Measurements from ENCODE around the gene FOXN3.

Gene FOXN3

GRCh38 chr14:89330236-89331002 lies 86.6 kb downstream of the FOXN3 start:
- DNase-seq: peak; percentile 66

DNA sequence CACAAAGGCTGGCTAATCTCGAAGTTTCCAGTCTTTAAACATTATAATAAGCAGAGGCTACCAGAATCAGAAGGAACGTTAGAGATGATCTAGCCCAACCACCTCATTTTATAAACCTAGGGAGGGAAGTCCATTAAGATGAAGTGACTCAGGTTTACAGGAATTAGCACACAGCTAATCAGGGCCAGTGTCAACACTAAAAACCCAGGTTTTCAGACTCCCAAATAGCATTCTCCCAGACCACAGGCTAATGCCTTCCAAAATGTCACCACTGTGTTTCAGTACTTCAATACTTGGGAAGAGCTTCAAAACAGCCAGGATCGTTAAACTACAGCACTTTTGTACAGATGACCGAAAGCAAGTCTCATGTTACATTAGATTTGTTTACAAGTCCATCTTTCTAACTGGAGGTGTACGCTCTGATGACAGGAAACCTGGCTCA lies 89.2 kb downstream of the FOXN3 start:
- DNase-seq: no peak

GRCh38 chr14:89325959-89326358 lies 91.1 kb downstream of the FOXN3 start:
- DNase-seq: no peak

GRCh38 chr14:89325299-89325883 lies 91.6 kb downstream of the FOXN3 start:
- no peak for DNase-seq

DNA sequence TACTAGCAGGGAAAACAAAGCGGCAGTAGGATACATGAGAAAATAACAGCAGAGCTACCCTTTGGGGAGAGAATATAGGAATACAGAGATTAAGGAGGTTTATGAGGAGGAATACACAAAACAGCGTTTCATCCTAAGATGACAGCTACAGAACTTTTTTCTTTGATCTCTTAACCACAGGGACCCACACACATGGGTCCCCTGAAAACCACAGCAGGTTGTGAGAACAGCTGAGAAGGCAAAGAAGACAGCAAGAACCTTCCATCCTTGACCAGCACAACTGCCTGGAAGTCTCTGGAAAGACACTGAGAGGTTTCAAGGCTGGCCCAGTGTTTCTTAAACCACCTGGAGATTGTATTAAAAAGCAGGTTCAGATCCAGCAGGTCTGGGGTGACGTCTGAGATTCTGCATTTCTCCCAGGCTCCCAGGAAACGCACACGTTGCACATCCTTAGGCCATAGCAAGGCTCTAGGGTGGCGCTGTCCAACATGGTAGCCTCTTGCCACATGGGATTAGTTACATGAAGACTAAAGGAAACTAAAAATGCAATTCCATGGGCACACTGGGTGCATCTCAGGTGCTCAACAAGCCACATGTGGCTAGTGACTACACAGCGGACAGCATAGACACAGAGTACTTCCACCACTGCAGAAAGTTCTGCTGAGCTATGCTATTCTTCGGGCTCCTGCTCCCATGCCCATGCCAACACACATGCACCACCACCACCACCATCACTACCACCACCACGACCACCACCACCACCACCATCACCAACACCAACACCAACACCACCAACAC lies 92.3 kb downstream of the FOXN3 start:
- no peak for DNase-seq

DNA sequence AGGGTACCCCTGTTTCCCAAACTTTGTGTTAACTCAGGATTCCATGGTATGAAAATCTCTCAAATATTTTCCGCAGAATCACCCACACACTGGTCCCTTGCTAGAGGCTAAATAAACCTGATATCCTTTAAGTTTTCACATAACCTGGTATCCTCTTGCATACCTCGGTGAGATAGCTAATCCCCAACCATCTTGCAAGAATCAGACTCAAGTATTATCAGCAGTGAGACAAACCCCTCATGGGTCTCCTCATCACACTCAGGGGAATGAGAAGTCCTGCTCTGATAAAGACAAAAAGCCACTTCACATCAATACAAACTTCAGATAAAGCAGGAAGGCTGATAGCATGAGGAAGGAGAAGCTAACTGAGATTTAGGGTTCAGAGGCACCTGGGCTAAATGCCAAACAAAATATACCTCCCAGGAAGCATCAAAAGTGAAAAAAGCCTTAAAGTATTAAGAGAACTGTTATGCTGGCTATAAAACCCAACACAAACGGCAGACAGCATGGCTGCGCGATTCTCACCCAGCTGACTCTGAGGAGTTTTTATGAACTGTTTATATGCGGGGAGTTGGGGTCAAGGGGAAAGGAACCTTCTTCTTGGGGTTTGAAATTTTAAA lies 96.5 kb downstream of the FOXN3 start:
- DNase-seq: no peak

DNA sequence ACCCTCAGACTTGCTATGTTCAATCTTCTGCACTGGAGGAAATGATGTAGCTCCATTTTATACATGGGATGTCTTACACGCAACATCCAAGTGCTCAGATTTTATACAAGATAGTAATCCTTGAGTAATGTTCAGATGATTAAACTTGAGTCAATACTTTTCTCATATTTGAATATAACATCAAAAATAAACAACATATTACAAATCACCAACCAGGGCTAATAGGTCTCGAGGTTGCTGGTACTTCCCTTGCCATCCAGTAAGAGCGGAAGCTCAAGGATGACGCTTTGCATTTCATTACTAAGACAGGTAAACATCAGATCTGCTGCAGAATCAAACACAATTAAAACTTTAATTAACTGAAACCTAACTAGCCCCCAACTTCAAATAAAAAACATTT lies 97.3 kb downstream of the FOXN3 start:
- no peak for DNase-seq

- DNase-seq: no peak
Measured at GRCh38 chr14:89317051-89317691, 99.9 kb downstream of the FOXN3 start.

- no peak for DNase-seq
Measured at GRCh38 chr14:89315493-89316470, 101.3 kb downstream of the FOXN3 start.

GRCh38 chr14:89314274-89314673 lies 102.8 kb downstream of the FOXN3 start:
- no peak for DNase-seq

- no peak for DNase-seq
Measured at GRCh38 chr14:89312932-89313331, 104.1 kb downstream of the FOXN3 start.

DNA sequence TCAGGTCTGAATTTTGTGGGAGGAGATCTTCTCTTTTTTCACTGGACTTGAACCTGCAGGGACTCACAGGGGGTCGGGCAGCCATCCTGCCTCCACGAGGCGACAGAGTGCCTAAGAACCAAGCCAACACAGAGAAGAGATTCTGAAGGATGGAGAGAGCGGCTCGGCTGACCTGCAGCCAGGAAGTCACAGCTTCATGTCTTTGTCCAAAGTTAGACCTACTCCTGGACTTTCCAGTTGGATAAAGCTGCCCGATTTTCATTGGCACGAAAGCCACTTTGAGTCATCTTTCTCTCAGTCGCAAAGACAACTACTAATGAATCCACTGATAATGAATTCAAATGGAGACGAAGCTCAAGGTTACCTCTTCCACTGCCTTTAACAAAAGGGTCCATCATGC lies 106.8 kb downstream of the FOXN3 start:
- DNase-seq: no peak

DNA sequence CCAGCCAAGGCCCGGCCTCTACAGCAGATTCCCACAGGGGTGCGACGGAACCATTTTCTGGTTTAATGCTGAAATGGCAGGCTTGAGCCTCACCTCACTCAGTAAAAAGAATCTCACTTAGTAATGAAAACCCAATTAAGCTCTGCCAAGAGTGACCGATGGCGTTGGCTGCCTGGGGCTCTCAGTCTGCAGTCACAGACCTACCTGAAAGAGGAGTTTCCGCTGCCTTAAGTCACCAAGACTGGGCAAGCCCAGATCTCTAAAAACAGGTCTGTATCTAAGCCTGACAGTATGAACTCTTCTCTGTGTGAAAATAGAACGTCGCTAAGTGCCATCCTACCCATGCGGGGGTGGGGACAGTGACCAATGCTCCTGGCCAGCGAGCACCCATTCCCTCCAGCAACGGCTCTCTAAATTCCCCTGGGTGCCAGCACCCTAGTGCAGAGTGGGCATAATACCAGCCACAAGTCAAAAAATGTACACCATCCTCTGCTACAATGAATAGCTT lies 107.3 kb downstream of the FOXN3 start:
- DNase-seq: no peak

DNA sequence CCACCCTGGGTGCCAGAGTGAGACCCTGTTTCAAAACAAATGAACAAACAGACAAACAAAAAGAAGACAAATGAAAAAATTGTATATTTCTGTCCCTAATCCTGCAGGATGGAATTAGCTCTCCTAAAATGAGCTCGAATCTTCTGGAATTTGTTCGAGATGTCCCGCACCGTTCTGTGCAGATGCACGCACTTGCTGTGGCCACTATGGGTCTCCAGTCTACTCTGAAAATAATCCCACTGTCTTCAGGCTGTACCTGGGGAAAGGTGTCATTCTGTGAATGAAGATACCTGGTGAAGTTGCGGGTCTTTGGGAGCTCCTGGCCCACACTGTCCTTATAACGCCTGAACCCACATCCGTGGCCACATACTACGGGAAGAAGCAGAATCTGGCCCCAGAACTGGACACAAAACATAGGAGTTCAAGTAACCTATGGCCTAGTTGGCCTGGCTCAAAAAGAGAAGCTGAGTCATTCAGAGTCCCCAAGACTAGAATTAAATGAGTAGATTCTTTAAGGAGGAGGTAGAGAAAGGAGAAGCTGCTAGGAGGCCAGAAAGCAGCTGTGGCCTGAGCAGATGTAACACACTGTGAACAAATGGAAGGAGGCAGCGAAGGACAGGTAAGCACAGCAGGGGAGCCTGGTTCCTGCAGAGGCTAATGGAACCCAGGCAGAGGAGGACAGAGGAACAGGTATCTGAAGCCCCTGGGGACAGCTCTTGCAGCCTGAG lies 108.6 kb downstream of the FOXN3 start:
- DNase-seq: no peak

- no peak for DNase-seq
Measured at GRCh38 chr14:89307409-89307808, 109.6 kb downstream of the FOXN3 start.

DNA sequence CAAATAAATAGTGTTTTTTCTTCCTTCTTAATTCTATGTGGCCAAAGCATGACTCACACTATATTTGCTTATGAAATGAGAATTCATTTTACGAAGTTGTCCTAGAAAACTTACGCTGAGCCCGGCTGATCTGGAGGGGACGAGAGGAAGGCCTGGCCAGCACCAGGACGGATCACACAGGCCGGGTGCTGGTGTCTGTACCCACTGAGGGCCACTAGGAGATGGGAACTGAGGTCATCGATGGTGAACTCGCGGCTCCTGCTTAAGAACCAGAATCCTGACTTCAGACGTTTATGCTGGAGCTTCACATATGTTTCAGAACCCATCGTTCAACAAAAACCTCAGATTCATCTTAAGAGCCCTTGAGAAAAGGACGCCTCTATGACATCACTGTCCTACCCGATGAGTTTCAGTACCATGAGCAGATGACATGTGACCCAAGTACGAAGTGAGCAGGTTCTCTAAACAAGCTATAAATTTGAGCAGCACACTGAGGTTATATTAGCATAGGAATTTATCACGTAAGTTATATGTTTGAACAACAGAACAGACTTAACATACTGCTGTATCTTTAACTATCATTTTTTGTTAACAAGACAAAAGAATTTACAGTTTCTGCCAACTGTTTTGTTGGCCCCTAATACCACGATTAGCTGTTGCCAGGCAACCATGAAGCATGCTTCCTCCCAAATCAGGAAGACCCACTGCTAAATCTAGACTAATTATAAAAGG lies 111.9 kb downstream of the FOXN3 start:
- DNase-seq: peak; percentile 51

DNA sequence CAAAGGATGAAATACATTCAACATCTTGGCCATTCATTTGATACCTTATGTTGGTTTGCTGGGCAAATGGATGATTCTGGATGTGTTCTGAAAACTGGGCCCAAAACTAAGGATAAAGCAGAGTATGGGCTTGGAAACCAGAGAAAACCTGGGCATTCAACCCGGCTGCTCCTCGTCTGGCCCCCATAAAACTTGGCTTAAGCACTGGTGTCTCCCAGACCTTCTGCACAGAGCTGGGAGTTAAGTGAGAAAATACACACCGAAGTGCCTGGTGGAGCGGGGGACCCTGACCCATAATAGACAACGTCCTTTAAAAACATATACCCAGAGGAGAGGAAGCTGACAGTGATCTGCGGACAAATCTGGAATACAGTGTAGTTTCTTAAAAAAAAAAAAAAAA lies 112.5 kb downstream of the FOXN3 start:
- DNase-seq: peak; percentile 48

GRCh38 chr14:89303456-89304435 lies 113.3 kb downstream of the FOXN3 start:
- peak; percentile 88 for DNase-seq
